Transverse colon (tissue), 4 donors: ENCODE measurements around the gene FAM47E.

Experiments used
- EP300 ChIP-seq: sonication (generic); formaldehyde crosslinking; IDR thresholded peaks from one replicate; pipeline ENCODE4 v1.6.1; 2017; ENCODE audit warnings: antibody characterized with exemption, low read depth
- POLR2AphosphoS5 ChIP-seq, 3 donors: sonication (generic); formaldehyde crosslinking; IDR thresholded peaks; one replicate each; pipeline ENCODE4 v1.6.1; 2016; ENCODE audit warnings: antibody characterized with exemption in 3 of 3
- TF ChIP-seq, protein P1 (sequence below), 5 experiments: fragments of 200-600 bp in 3 of 5; fragments of 450-650 bp in 2 of 5; sonication (generic) in 3 of 5; IDR thresholded peaks; 1 replicate in 2 of 5; 2 replicates in 3 of 5; pipeline ENCODE4 v1.5.1; 2016 to 2017; ENCODE audit warnings: antibody characterized with exemption in 5 of 5, inconsistent platforms in 3 of 5, mild to moderate bottlenecking in 2 of 5, moderate library complexity in 1 of 5

DNA sequence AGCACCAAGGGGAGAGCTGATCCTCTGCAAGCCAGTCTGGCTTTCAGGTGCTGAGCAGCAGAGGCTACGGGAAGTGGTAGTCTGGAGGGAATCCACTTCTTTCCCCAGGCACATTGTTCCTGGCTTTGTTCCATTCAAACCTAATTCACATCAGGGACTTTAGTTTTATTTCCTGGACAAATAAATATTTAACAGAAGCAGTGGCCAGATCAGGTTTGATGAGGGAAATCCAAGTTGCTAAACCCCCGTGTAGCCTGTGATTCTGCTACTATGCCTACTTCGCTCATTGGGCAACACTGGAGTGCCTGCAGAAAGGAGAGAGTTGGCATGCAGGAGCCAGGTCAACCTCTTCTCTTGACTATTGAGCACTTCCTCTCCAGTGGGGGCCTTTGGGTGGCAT is 41.2 kb downstream of the FAM47E start:
- no peak for TF ChIP-seq POLR2AphosphoS5 (IDR thresholded peaks at IDR 0.05)
- TF ChIP-seq, protein P1, sequence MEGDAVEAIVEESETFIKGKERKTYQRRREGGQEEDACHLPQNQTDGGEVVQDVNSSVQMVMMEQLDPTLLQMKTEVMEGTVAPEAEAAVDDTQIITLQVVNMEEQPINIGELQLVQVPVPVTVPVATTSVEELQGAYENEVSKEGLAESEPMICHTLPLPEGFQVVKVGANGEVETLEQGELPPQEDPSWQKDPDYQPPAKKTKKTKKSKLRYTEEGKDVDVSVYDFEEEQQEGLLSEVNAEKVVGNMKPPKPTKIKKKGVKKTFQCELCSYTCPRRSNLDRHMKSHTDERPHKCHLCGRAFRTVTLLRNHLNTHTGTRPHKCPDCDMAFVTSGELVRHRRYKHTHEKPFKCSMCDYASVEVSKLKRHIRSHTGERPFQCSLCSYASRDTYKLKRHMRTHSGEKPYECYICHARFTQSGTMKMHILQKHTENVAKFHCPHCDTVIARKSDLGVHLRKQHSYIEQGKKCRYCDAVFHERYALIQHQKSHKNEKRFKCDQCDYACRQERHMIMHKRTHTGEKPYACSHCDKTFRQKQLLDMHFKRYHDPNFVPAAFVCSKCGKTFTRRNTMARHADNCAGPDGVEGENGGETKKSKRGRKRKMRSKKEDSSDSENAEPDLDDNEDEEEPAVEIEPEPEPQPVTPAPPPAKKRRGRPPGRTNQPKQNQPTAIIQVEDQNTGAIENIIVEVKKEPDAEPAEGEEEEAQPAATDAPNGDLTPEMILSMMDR (IDR thresholded peaks at IDR 0.05): no peak
- TF ChIP-seq EP300: no peak
